Osteocyte (in vitro differentiated cells): ENCODE data around the gene C1QTNF3. TPM values are rescaled to one million over a fixed set of nuclear protein-coding genes. Genes with fewer than 3 reads are reported as not detected.

ENCODE experiments used
- DNase-seq: peaks from one replicate; pipeline ENCODE4 v3.0.0; 2021; ENCODE audit warnings: mixed read lengths; ENCODE audit not compliant: unreplicated experiment; ENCODE audit errors: extremely low spot score
- H3K27ac Mint-ChIP-seq: one replicate; pipeline ENCODE4 v1.8.0; 2021; ENCODE audit warnings: mild to moderate bottlenecking, mixed read lengths; ENCODE audit not compliant: unreplicated experiment
- H3K27me3 Mint-ChIP-seq: one replicate; pipeline ENCODE4 v1.8.0; 2021; ENCODE audit warnings: mixed read lengths; ENCODE audit not compliant: unreplicated experiment
- H3K36me3 Mint-ChIP-seq: one replicate; pipeline ENCODE4 v1.8.0; 2021; ENCODE audit warnings: mixed read lengths; ENCODE audit not compliant: unreplicated experiment
- H3K4me1 Mint-ChIP-seq: one replicate; pipeline ENCODE4 v1.8.0; 2021; ENCODE audit warnings: mixed read lengths; ENCODE audit not compliant: unreplicated experiment
- H3K4me3 Mint-ChIP-seq: one replicate; pipeline ENCODE4 v1.8.0; 2021; ENCODE audit warnings: mild to moderate bottlenecking, moderate library complexity, mixed read lengths; ENCODE audit not compliant: unreplicated experiment
- H3K9me3 Mint-ChIP-seq: one replicate; pipeline ENCODE4 v1.8.0; 2021; ENCODE audit warnings: mixed read lengths; ENCODE audit not compliant: unreplicated experiment
- total RNA-seq: library from RNA; stranded (reverse); gene quantifications from 2 replicates; pipeline ENCODE4 v1.2.1, GENCODE V29; 2021
- TF ChIP-seq, protein P1 (sequence below): fragments of 200-600 bp; sonication (generic); IDR thresholded peaks from 2 replicates; pipeline ENCODE4 v1.5.0; 2021; ENCODE audit warnings: antibody characterized with exemption, mild to moderate bottlenecking, moderate library complexity

The C1QTNF3 gene
- total RNA-seq, 1 donor from 2014 or later: 4.8 TPM

DNA sequence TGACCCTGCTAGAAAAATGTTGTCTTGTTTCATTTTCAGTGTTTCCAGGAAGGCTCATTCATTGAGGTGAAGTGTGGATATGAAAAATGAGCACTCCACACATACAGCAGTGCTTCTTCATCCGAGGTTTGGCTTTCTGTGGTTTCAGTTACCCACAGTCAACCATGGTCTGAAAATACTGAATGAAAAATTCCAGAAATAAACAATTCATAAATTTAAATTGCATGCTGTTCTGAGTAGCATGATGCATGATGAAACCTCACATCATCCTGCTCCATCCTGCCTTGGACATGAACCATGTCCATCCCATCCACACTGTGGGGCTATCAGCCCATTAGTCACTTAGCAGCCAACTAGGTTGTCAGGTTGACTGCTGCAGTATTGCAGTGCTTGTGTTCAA is 48.2 kb downstream of the C1QTNF3 start:
- no peak for DNase-seq
- H3K36me3 Mint-ChIP-seq: peaks cover 17% of the 10 kb centered on the region
- H3K9me3 Mint-ChIP-seq: no peaks in the 10 kb centered on the region
- peaks cover 7% of the 10 kb centered on the region for H3K4me1 Mint-ChIP-seq
- TF ChIP-seq, protein P1, sequence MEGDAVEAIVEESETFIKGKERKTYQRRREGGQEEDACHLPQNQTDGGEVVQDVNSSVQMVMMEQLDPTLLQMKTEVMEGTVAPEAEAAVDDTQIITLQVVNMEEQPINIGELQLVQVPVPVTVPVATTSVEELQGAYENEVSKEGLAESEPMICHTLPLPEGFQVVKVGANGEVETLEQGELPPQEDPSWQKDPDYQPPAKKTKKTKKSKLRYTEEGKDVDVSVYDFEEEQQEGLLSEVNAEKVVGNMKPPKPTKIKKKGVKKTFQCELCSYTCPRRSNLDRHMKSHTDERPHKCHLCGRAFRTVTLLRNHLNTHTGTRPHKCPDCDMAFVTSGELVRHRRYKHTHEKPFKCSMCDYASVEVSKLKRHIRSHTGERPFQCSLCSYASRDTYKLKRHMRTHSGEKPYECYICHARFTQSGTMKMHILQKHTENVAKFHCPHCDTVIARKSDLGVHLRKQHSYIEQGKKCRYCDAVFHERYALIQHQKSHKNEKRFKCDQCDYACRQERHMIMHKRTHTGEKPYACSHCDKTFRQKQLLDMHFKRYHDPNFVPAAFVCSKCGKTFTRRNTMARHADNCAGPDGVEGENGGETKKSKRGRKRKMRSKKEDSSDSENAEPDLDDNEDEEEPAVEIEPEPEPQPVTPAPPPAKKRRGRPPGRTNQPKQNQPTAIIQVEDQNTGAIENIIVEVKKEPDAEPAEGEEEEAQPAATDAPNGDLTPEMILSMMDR: no peak
- no peak overlapping the region for H3K27ac Mint-ChIP-seq
- H3K4me3 Mint-ChIP-seq: no peak overlapping the region
- H3K27me3 Mint-ChIP-seq: no peaks in the 10 kb centered on the region

- no peaks in the 10 kb centered on the region for H3K9me3 Mint-ChIP-seq
- DNase-seq: no peak
- H3K36me3 Mint-ChIP-seq: peaks cover 24% of the 10 kb centered on the region
- no peak overlapping the region for H3K27ac Mint-ChIP-seq
- H3K4me3 Mint-ChIP-seq: no peak overlapping the region
- TF ChIP-seq, protein P1: no peak
- no peaks in the 10 kb centered on the region for H3K27me3 Mint-ChIP-seq
- peaks cover 7% of the 10 kb centered on the region for H3K4me1 Mint-ChIP-seq
These were observed 50.1 kb downstream of the C1QTNF3 start for GRCh38 chr5:33992864-33993263.

GRCh38 chr5:33985447-33985846 is 57.6 kb downstream of the C1QTNF3 start:
- H3K36me3 Mint-ChIP-seq: peaks cover 17% of the 10 kb centered on the region
- H3K27ac Mint-ChIP-seq: no peak overlapping the region
- TF ChIP-seq, protein P1: no peak
- no peak for DNase-seq
- H3K27me3 Mint-ChIP-seq: no peaks in the 10 kb centered on the region
- H3K4me3 Mint-ChIP-seq: no peak overlapping the region
- H3K4me1 Mint-ChIP-seq: peaks cover 9% of the 10 kb centered on the region
- no peaks in the 10 kb centered on the region for H3K9me3 Mint-ChIP-seq

DNA sequence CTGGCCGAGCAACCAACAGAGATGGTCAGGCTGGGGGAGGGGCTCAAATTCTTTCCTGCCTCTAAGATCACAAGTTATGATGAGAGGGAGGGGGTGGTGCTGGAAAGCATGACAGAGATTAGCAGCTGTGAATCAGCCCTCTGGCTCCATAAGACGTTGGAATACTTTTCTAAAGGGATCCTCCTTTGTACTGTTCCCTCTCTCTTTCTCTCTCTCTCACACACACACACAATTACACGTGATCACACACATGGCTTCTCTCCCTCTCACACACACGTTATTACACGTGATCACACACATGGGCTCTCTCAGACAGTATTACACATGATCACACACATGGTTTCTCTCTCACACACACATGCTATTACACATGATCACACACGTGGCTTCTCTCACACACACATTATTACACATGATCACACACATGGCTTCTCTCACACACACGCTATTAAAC is 58.3 kb downstream of the C1QTNF3 start, which contains the start of gene SLC45A2:
Gene SLC45A2 (minus strand): TSS at position 23 of the 454 bp plus-strand sequence. CDS start 110 bp downstream, outside the sequence.
- Mint-ChIP-seq H3K4me1 (peaks cover 9% of the 10 kb centered on the region), H3K4me3 (no peak within 1 kb of the TSS), H3K9me3 (no peaks in the 10 kb centered on the region), H3K36me3 (peaks cover 17% of the 10 kb centered on the region), H3K27ac (no peak within 1 kb of the TSS), H3K27me3 (no peaks in the 10 kb centered on the region)
- no peak for DNase-seq
- TF ChIP-seq, protein P1: no peak

- no peak overlapping the region for H3K4me3 Mint-ChIP-seq
- TF ChIP-seq, protein P1: no peak
- no peak overlapping the region for H3K27ac Mint-ChIP-seq
- no peaks in the 10 kb centered on the region for H3K27me3 Mint-ChIP-seq
- no peaks in the 10 kb centered on the region for H3K9me3 Mint-ChIP-seq
- no peak for DNase-seq
- H3K4me1 Mint-ChIP-seq: peaks cover 9% of the 10 kb centered on the region
- H3K36me3 Mint-ChIP-seq: peaks cover 14% of the 10 kb centered on the region
These were observed 58.8 kb downstream of the C1QTNF3 start for GRCh38 chr5:33984178-33984577.
